Activated naive CD8-positive, alpha-beta T cell treated with anti-CD3 and anti-CD28 coated beads, Interleukin-2, amount 10 ng/mL, durations not matched to agents 7 days and 5 days (primary cell): ENCODE data around the gene SEPTIN2. TPM values are rescaled to one million over a fixed set of nuclear protein-coding genes. Genes with fewer than 3 reads are reported as not detected.
"Not testable (repeated sequence)": the region's sequence is repeated elsewhere in the genome, so short reads cannot be mapped to it uniquely, and the experiment has no call there.

Experiments
- ATAC-seq: fragments of 150-1000 bp; cut with Tn5 transposase; one replicate; pipeline ENCODE4 v1.10.0; 2021; ENCODE audit warnings: low read depth, moderate library complexity
- POLR2A ChIA-PET: fragments of 350-600 bp; sonication (Branson Sonifier 250); formaldehyde crosslinking; loops from one replicate; lab custom pipeline; 2021; ENCODE audit warnings: antibody characterized with exemption; lab: Charles Lee
- DNase-seq: peaks from one replicate; pipeline ENCODE4 v3.0.0; 2021
- H3K27ac Mint-ChIP-seq: one replicate; pipeline ENCODE4 v1.8.0; 2022; ENCODE audit warnings: mild to moderate bottlenecking, mixed read lengths
- H3K27me3 Mint-ChIP-seq: one replicate; pipeline ENCODE4 v1.8.0; 2022; ENCODE audit warnings: mild to moderate bottlenecking, moderate library complexity, mixed read lengths
- H3K36me3 Mint-ChIP-seq: one replicate; pipeline ENCODE4 v1.8.0; 2021; ENCODE audit warnings: mild to moderate bottlenecking, mixed read lengths
- H3K4me1 Mint-ChIP-seq: one replicate; pipeline ENCODE4 v1.8.0; 2021; ENCODE audit warnings: mixed read lengths
- H3K4me3 Mint-ChIP-seq: one replicate; pipeline ENCODE4 v1.8.0; 2022; ENCODE audit warnings: mild to moderate bottlenecking, moderate library complexity, mixed read lengths
- H3K9me3 Mint-ChIP-seq: one replicate; pipeline ENCODE4 v1.8.0; 2021; ENCODE audit warnings: mixed read lengths
- total RNA-seq, 2 experiments: library from RNA; stranded (reverse); gene quantifications; one replicate each; pipeline ENCODE4 v1.2.3, GENCODE V29; 2021

SEPTIN2 gene
- total RNA-seq, 2 experiments from 2014 or later: 259 to 275 TPM

GRCh38 chr2:241275910-241276309 lies 39.8 kb upstream of the SEPTIN2 start:
- DNase-seq (no peak), ATAC-seq (no peak)
- peaks cover 27% of the 10 kb centered on the region for H3K4me1 Mint-ChIP-seq
- peaks cover 39% of the 10 kb centered on the region for H3K36me3 Mint-ChIP-seq
- no peak overlapping the region for H3K4me3 Mint-ChIP-seq
- POLR2A ChIA-PET: interaction anchor here (1.3 kb wide), 1 partner anchor 40 kb away, joined by 4 read pairs; the partner anchor contains the start of genes HDLBP and SEPTIN2
- H3K27ac Mint-ChIP-seq: no peak overlapping the region
- H3K27me3 Mint-ChIP-seq: no peaks in the 10 kb centered on the region
- H3K9me3 Mint-ChIP-seq: peaks cover 9% of the 10 kb centered on the region

GRCh38 chr2:241278306-241278705 lies 37.4 kb upstream of the SEPTIN2 start:
- POLR2A ChIA-PET, H3K9me3 Mint-ChIP-seq, H3K27me3 Mint-ChIP-seq, H3K27ac Mint-ChIP-seq, H3K4me3 Mint-ChIP-seq, DNase-seq, ATAC-seq: not testable (repeated sequence)
- Mint-ChIP-seq H3K4me1 (peaks cover 24% of the 10 kb centered on the region), H3K36me3 (peaks cover 39% of the 10 kb centered on the region)

- no peak for DNase-seq
- no peak for ATAC-seq
- H3K27me3 Mint-ChIP-seq: no peaks in the 10 kb centered on the region
- H3K9me3 Mint-ChIP-seq: peaks cover 9% of the 10 kb centered on the region
- peaks cover 17% of the 10 kb centered on the region for H3K4me1 Mint-ChIP-seq
- POLR2A ChIA-PET: interaction anchor here (1.4 kb wide), 1 partner anchor 36 kb away, joined by 3 read pairs; the partner anchor contains the start of gene HDLBP
- peaks cover 34% of the 10 kb centered on the region for H3K36me3 Mint-ChIP-seq
- H3K27ac Mint-ChIP-seq: no peak overlapping the region
- no peak overlapping the region for H3K4me3 Mint-ChIP-seq
Observed at GRCh38 chr2:241279413-241279812, 36.3 kb upstream of the SEPTIN2 start.

- H3K36me3 Mint-ChIP-seq: peaks cover 32% of the 10 kb centered on the region
- peaks cover 17% of the 10 kb centered on the region for H3K4me1 Mint-ChIP-seq
- no peaks in the 10 kb centered on the region for H3K27me3 Mint-ChIP-seq
- POLR2A ChIA-PET: interaction anchor here (1.4 kb wide), 1 partner anchor 35 kb away, joined by 3 read pairs; the partner anchor contains the start of gene HDLBP
- H3K27ac Mint-ChIP-seq: no peak overlapping the region
- no peak overlapping the region for H3K4me3 Mint-ChIP-seq
- DNase-seq (no peak), ATAC-seq (no peak)
- H3K9me3 Mint-ChIP-seq: peaks cover 6% of the 10 kb centered on the region
Observed at GRCh38 chr2:241279828-241280227, 35.9 kb upstream of the SEPTIN2 start.

GRCh38 chr2:241280291-241280690 lies 35.4 kb upstream of the SEPTIN2 start:
- POLR2A ChIA-PET: interaction anchor here (1.4 kb wide), 1 partner anchor 35 kb away, joined by 3 read pairs; the partner anchor contains the start of gene HDLBP
- DNase-seq: no peak
- ATAC-seq: no peak

GRCh38 chr2:241282555-241282954 lies 33.2 kb upstream of the SEPTIN2 start:
- POLR2A ChIA-PET: no interaction called here
- ATAC-seq (no peak), DNase-seq (no peak)
- peak overlapping the region; percentile 1 for H3K27ac Mint-ChIP-seq
- H3K27me3 Mint-ChIP-seq: no peaks in the 10 kb centered on the region
- no peak overlapping the region for H3K4me3 Mint-ChIP-seq
- H3K4me1 Mint-ChIP-seq: peaks cover 20% of the 10 kb centered on the region
- H3K36me3 Mint-ChIP-seq: peaks cover 16% of the 10 kb centered on the region
- no peaks in the 10 kb centered on the region for H3K9me3 Mint-ChIP-seq

More at GRCh38 chr2:241280291-241280690, 35.4 kb upstream of the SEPTIN2 start:
- Mint-ChIP-seq H3K36me3 (peaks cover 27% of the 10 kb centered on the region), H3K27ac (no peak overlapping the region), H3K4me3 (no peak overlapping the region), H3K4me1 (peaks cover 17% of the 10 kb centered on the region), H3K9me3 (peaks cover 2% of the 10 kb centered on the region), H3K27me3 (no peaks in the 10 kb centered on the region)

DNA sequence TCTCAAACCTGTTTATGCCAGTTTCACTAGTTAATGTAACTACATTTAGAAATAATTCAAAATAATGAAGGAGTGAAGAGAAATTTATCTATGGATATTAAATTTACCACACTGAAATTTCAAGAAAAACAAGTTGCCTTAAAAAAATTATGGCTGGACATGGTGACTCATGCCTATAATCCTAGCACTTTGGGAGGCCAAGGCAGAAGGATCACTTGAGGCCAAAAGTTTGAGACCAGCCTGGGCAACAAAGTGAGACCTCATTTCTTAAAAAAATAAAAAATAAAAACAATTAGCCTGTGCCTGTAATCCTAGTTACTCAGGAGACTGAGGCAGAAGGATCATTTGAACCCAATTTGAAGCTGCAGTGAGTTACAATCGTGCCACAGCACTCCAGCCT lies 30.1 kb upstream of the SEPTIN2 start:
- no peak overlapping the region for H3K4me3 Mint-ChIP-seq
- H3K27ac Mint-ChIP-seq: no peak overlapping the region
- ATAC-seq (no peak), DNase-seq (no peak)
- H3K36me3 Mint-ChIP-seq: peaks cover 18% of the 10 kb centered on the region
- no peaks in the 10 kb centered on the region for H3K27me3 Mint-ChIP-seq
- H3K9me3 Mint-ChIP-seq: no peaks in the 10 kb centered on the region
- H3K4me1 Mint-ChIP-seq: peaks cover 30% of the 10 kb centered on the region
- POLR2A ChIA-PET: no interaction called here

GRCh38 chr2:241286348-241287090 lies 29.2 kb upstream of the SEPTIN2 start:
- ATAC-seq (no peak), DNase-seq (no peak)
- peaks cover 34% of the 10 kb centered on the region for H3K4me1 Mint-ChIP-seq
- no peak overlapping the region for H3K27ac Mint-ChIP-seq
- H3K36me3 Mint-ChIP-seq: peaks cover 18% of the 10 kb centered on the region
- H3K4me3 Mint-ChIP-seq: no peak overlapping the region
- H3K9me3 Mint-ChIP-seq: no peaks in the 10 kb centered on the region
- POLR2A ChIA-PET: no interaction called here
- no peaks in the 10 kb centered on the region for H3K27me3 Mint-ChIP-seq

- H3K4me1 Mint-ChIP-seq: peaks cover 36% of the 10 kb centered on the region
- peaks cover 15% of the 10 kb centered on the region for H3K36me3 Mint-ChIP-seq
- ATAC-seq (no peak), DNase-seq (no peak)
- no peak overlapping the region for H3K27ac Mint-ChIP-seq
- no peaks in the 10 kb centered on the region for H3K27me3 Mint-ChIP-seq
- POLR2A ChIA-PET: no interaction called here
- H3K4me3 Mint-ChIP-seq: no peak overlapping the region
- no peaks in the 10 kb centered on the region for H3K9me3 Mint-ChIP-seq
Observed at GRCh38 chr2:241288324-241288888, 27.3 kb upstream of the SEPTIN2 start.

GRCh38 chr2:241289053-241289452 lies 26.7 kb upstream of the SEPTIN2 start:
- Mint-ChIP-seq H3K9me3 (no peaks in the 10 kb centered on the region), H3K36me3 (peaks cover 15% of the 10 kb centered on the region), H3K27me3 (no peaks in the 10 kb centered on the region), H3K27ac (no peak overlapping the region), H3K4me1 (peaks cover 36% of the 10 kb centered on the region), H3K4me3 (no peak overlapping the region)
- no peak for ATAC-seq
- POLR2A ChIA-PET: no interaction called here
- DNase-seq: no peak

- H3K27me3 Mint-ChIP-seq: no peaks in the 10 kb centered on the region
- H3K36me3 Mint-ChIP-seq: peaks cover 11% of the 10 kb centered on the region
- DNase-seq (no peak), ATAC-seq (no peak)
- POLR2A ChIA-PET: interaction anchor here (0.6 to 1.0 kb wide), 2 partner anchors 25 to 555 kb away, joined by 4 to 5 read pairs; no protein-coding TSS in a partner anchor
- no peaks in the 10 kb centered on the region for H3K9me3 Mint-ChIP-seq
- no peak overlapping the region for H3K4me3 Mint-ChIP-seq
- peaks cover 36% of the 10 kb centered on the region for H3K4me1 Mint-ChIP-seq
- no peak overlapping the region for H3K27ac Mint-ChIP-seq
Observed at GRCh38 chr2:241289597-241289996, 26.1 kb upstream of the SEPTIN2 start.

DNA sequence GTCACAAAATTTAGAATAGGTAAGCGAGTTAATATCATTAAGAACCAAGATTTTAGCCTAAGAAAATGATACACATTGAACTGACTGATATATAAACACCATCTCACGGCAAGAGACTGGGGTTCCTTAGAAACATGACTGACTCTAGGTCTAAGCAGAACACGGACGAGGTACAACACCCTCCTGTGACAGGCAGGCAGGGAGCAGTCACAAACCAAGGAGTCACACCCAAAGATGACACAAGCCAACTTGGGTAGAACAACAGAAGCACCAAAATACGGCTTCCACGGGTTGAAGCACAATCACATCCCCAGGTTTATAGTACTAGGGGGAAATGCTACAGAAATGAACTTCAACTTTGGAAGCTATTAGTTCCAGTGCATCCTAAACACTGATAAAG lies 24.6 kb upstream of the SEPTIN2 start:
- H3K9me3 Mint-ChIP-seq: no peaks in the 10 kb centered on the region
- ATAC-seq: no peak
- peaks cover 9% of the 10 kb centered on the region for H3K36me3 Mint-ChIP-seq
- DNase-seq: no peak
- H3K4me1 Mint-ChIP-seq: peaks cover 36% of the 10 kb centered on the region
- H3K27ac Mint-ChIP-seq: no peak overlapping the region
- H3K27me3 Mint-ChIP-seq: no peaks in the 10 kb centered on the region
- no peak overlapping the region for H3K4me3 Mint-ChIP-seq
- POLR2A ChIA-PET: no interaction called here

- Mint-ChIP-seq H3K27ac (no peak overlapping the region), H3K9me3 (no peaks in the 10 kb centered on the region), H3K27me3 (no peaks in the 10 kb centered on the region), H3K4me1 (peaks cover 36% of the 10 kb centered on the region), H3K4me3 (no peak overlapping the region), H3K36me3 (peaks cover 9% of the 10 kb centered on the region)
- ATAC-seq (no peak), DNase-seq (no peak)
- POLR2A ChIA-PET: interaction anchor here (0.6 kb wide), 1 partner anchor 13 kb away, joined by 3 read pairs; no protein-coding TSS in a partner anchor
Observed at GRCh38 chr2:241291977-241292376, 23.7 kb upstream of the SEPTIN2 start.
